Measurements from ENCODE around the gene ADSS2. TPM values are rescaled to one million over a fixed set of nuclear protein-coding genes. Genes with fewer than 3 reads are reported as not detected.

Gene ADSS2
- total RNA-seq, 1 experiment from 2014 or later, result 46.2 TPM

DNA sequence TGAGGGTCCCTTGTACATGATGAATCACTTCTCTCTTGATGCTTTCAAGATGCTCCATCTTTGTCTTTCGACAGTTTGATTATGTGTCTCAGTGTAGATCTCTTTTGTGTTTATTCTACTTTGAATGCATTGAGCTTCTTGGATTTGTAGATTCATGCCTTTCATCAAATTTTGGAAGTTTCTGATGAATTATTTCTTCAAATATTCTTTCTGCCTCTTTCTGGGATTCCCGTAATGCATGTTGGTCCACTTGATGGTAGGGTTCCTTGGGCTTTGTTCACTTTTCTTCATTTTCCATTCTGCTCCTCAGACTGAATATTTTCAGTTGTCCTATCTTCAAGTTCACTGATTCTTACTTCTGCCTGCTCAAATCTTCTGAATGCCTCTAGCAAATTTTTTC lies 50.7 kb downstream of the ADSS2 start:
- TF ChIP-seq TCF7L2 (IDR thresholded peaks at IDR 0.05; ENCODE audit: borderline replicate concordance, extremely low read depth, insufficient read depth, insufficient read length) (no peak), CBX3 (IDR thresholded peaks at IDR 0.05; ENCODE audit: low read depth) (no peak), EZH2 (IDR thresholded peaks at IDR 0.05) (no peak), CEBPB (IDR thresholded peaks at IDR 0.05; ENCODE audit: low read depth) (no peak), FOSL1 (IDR thresholded peaks at IDR 0.05; ENCODE audit: low read depth) (no peak), SP1 (IDR thresholded peaks at IDR 0.05; ENCODE audit: low read depth) (no peak), POLR2A (IDR thresholded peaks at IDR 0.05; ENCODE audit: borderline replicate concordance, extremely low read depth, insufficient read depth, insufficient read length) (no peak), ZNF274 (IDR thresholded peaks at IDR 0.05; ENCODE audit: low read depth, low read length) (no peak), EZH2phosphoT487 (IDR thresholded peaks at IDR 0.05; ENCODE audit: borderline replicate concordance) (no peak), EGR1 (IDR thresholded peaks at IDR 0.05; ENCODE audit: low read depth) (no peak)
- TF ChIP-seq, protein P1, sequence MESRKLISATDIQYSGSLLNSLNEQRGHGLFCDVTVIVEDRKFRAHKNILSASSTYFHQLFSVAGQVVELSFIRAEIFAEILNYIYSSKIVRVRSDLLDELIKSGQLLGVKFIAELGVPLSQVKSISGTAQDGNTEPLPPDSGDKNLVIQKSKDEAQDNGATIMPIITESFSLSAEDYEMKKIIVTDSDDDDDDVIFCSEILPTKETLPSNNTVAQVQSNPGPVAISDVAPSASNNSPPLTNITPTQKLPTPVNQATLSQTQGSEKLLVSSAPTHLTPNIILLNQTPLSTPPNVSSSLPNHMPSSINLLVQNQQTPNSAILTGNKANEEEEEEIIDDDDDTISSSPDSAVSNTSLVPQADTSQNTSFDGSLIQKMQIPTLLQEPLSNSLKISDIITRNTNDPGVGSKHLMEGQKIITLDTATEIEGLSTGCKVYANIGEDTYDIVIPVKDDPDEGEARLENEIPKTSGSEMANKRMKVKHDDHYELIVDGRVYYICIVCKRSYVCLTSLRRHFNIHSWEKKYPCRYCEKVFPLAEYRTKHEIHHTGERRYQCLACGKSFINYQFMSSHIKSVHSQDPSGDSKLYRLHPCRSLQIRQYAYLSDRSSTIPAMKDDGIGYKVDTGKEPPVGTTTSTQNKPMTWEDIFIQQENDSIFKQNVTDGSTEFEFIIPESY (IDR thresholded peaks at IDR 0.05; ENCODE audit: extremely low read depth, insufficient replicate concordance, low read length), result no peak
- TF ChIP-seq, protein P2, sequence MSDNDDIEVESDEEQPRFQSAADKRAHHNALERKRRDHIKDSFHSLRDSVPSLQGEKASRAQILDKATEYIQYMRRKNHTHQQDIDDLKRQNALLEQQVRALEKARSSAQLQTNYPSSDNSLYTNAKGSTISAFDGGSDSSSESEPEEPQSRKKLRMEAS (IDR thresholded peaks at IDR 0.05), result no peak
- ChIA-PET CTCF (no interaction called here), RAD21 (ENCODE audit: low non-redundant PET in 1 of 2, low total read pairs in 2 of 2, uncharacterized antibody in 2 of 2, unreplicated experiment in 2 of 2) (no interaction called here), POLR2A (no interaction called here)
- no peaks in the 10 kb centered on the region for H4K20me1 ChIP-seq (ENCODE audit: insufficient read depth)
- BruUV-seq (replicated peaks), result no TSS peak
- no peak overlapping the region for H3K4me3 ChIP-seq (replicated peaks in 1 of 2; ENCODE audit: low read depth in 1 of 2, low read length in 2 of 2)
- no peaks in the 10 kb centered on the region for H3K79me2 ChIP-seq (ENCODE audit: insufficient read depth, low read length)
- H3K36me3 ChIP-seq (ENCODE audit: control insufficient read depth in 1 of 2, insufficient read depth in 2 of 2, low read length in 2 of 2), result peaks cover 0 to 27% of the 10 kb centered on the region in 2 experiments; a peak in 2 of 4 replicates
- intact Hi-C loops (cut with micrococcal nuclease), result no loop called here
- H3K9me2 ChIP-seq (ENCODE audit: insufficient read depth), result no peaks in the 10 kb centered on the region
- H3K9ac ChIP-seq (ENCODE audit: low read length), result no peak overlapping the region
- H3K4me2 ChIP-seq (ENCODE audit: low read length), result no peak overlapping the region
- no peak for ATAC-seq
- H3K9me3 ChIP-seq (ENCODE audit: control insufficient read depth in 1 of 2, insufficient read depth in 1 of 2, low read depth in 1 of 2, low read length in 2 of 2), result peaks cover 6 to 15% of the 10 kb centered on the region in 2 experiments; a peak in 3 of 4 replicates
- H3K27me3 ChIP-seq (ENCODE audit: insufficient read depth, low read length), result no peaks in the 10 kb centered on the region
- no peak for DNase-seq (ENCODE audit: low read depth, low spot score)
- H3K4me1 ChIP-seq (ENCODE audit: control insufficient read depth in 1 of 2, insufficient read depth in 2 of 2, low read length in 2 of 2), result peaks cover 0 to 5% of the 10 kb centered on the region in 2 experiments; a peak in 1 of 4 replicates
- no peak overlapping the region for H2AFZ ChIP-seq (ENCODE audit: low read depth, low read length, poor library complexity, severe bottlenecking)
- no peak overlapping the region for H3K27ac ChIP-seq (ENCODE audit: low read depth, low read length)

Data from HCT116 (cell line).